ENCODE measurements around the gene CYFIP1.

The CYFIP1 gene

DNA sequence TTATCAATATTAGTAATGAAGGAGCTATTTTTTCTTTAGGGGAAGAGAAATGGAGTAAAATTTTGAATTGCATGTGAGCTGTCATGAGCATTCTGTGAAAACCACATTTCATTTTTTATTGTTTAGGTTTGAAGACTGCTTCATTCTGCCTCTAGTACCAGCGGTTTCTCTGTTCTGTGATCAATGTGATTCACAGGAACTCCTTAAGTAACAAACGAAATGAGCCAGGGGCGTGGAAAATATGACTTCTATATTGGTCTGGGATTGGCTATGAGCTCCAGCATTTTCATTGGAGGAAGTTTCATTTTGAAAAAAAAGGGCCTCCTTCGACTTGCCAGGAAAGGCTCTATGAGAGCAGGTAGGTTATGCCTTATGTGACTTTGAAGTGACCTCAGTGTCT is 128.7 kb downstream of the CYFIP1 start:
- Histone ChIP-seq H3K27ac (no peak overlapping the region), H3K4me1 (ENCODE audit: low read depth, poor library complexity, severe bottlenecking) (no peaks in the 10 kb centered on the region), H3K27me3 (ENCODE audit: insufficient read depth, low read depth) (no peaks in the 10 kb centered on the region), H3K79me2 (ENCODE audit: insufficient read depth, low read depth) (peaks cover 41% of the 10 kb centered on the region; the same call in 1 of the 2 replicates), H3K36me3 (ENCODE audit: insufficient read depth) (peaks cover 7% of the 10 kb centered on the region; the same call in 1 of the 2 replicates), H4K20me1 (ENCODE audit: insufficient read depth) (0 out of 2 replicates have a peak, but pooled peaks cover 3% of the 10 kb centered on the region), H3K9ac (no peak overlapping the region), H2AFZ (ENCODE audit: low read depth) (no peak overlapping the region), H3K4me3 (IDR thresholded peaks at IDR 0.05; ENCODE audit: insufficient read depth, low read depth, low read length) (no peak overlapping the region), H3K4me2 (no peak overlapping the region)
- TF ChIP-seq, protein P1, sequence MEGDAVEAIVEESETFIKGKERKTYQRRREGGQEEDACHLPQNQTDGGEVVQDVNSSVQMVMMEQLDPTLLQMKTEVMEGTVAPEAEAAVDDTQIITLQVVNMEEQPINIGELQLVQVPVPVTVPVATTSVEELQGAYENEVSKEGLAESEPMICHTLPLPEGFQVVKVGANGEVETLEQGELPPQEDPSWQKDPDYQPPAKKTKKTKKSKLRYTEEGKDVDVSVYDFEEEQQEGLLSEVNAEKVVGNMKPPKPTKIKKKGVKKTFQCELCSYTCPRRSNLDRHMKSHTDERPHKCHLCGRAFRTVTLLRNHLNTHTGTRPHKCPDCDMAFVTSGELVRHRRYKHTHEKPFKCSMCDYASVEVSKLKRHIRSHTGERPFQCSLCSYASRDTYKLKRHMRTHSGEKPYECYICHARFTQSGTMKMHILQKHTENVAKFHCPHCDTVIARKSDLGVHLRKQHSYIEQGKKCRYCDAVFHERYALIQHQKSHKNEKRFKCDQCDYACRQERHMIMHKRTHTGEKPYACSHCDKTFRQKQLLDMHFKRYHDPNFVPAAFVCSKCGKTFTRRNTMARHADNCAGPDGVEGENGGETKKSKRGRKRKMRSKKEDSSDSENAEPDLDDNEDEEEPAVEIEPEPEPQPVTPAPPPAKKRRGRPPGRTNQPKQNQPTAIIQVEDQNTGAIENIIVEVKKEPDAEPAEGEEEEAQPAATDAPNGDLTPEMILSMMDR (conservative IDR thresholded peaks at IDR 0.05; ENCODE audit: low read depth, low read length) = no peak

DNA sequence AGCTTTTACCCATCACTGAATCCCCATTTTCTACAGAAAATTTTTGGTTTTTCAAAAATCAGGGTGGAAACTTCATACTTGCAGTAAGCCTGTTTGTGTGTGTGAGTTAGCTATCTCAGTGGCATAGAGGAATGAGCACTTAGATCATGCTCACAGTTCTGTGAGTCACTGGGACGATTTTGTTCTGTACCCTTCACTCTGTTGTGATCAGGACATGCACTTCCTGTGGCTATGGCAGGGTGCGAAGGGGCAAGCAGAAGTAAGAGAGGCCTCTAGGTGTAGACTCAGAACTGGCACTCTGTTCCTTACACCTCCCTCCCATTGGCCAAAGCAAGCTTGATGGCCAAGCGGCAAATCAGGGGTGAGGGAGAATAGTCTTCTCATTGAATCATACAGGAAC is 130.1 kb downstream of the CYFIP1 start:
- Histone ChIP-seq H3K4me3 (IDR thresholded peaks at IDR 0.05; ENCODE audit: insufficient read depth, low read depth, low read length) (no peak overlapping the region), H3K27me3 (ENCODE audit: insufficient read depth, low read depth) (no peaks in the 10 kb centered on the region), H4K20me1 (ENCODE audit: insufficient read depth) (0 out of 2 replicates have a peak, but pooled peaks cover 3% of the 10 kb centered on the region), H3K9ac (no peak overlapping the region), H3K4me1 (ENCODE audit: low read depth, poor library complexity, severe bottlenecking) (peaks cover 4% of the 10 kb centered on the region), H3K27ac (no peak overlapping the region), H3K4me2 (no peak overlapping the region), H2AFZ (ENCODE audit: low read depth) (no peak overlapping the region), H3K36me3 (ENCODE audit: insufficient read depth) (peaks cover 10% of the 10 kb centered on the region; the same call in 1 of the 2 replicates), H3K79me2 (ENCODE audit: insufficient read depth, low read depth) (peaks cover 47% of the 10 kb centered on the region; the same call in 1 of the 2 replicates)
- TF ChIP-seq, protein P1 (conservative IDR thresholded peaks at IDR 0.05; ENCODE audit: low read depth, low read length) = no peak

DNA sequence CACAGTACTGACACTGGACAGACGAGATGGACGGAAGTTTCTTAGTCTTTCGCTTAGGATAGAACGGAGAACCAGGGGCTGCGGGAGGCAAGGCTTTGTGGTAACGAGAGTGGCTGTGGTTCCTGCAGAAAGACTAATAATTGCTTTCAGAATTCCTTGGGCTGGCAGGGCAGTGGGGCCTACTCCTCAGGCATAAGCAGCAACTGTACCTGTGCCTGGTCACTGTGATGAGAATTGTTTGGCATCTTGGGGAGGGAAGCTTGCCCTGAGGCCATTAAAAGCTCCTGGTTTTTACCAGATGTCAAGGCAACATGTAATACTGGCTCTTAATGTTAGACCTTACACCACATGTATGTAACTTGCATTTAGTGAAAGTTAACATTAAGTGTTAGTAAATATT is 134.1 kb downstream of the CYFIP1 start:
- Histone ChIP-seq H4K20me1 (ENCODE audit: insufficient read depth) (0 out of 2 replicates have a peak, but pooled peaks cover 5% of the 10 kb centered on the region), H2AFZ (ENCODE audit: low read depth) (no peak overlapping the region), H3K36me3 (ENCODE audit: insufficient read depth) (peaks cover 3% of the 10 kb centered on the region; the same call in 1 of the 2 replicates), H3K4me3 (IDR thresholded peaks at IDR 0.05; ENCODE audit: insufficient read depth, low read depth, low read length) (no peak overlapping the region), H3K4me2 (no peak overlapping the region), H3K79me2 (ENCODE audit: insufficient read depth, low read depth) (peaks cover 75% of the 10 kb centered on the region), H3K27ac (no peak overlapping the region), H3K4me1 (ENCODE audit: low read depth, poor library complexity, severe bottlenecking) (peaks cover 10% of the 10 kb centered on the region), H3K9ac (no peak overlapping the region), H3K27me3 (ENCODE audit: insufficient read depth, low read depth) (no peaks in the 10 kb centered on the region)
- TF ChIP-seq, protein P1 (conservative IDR thresholded peaks at IDR 0.05; ENCODE audit: low read depth, low read length) = no peak

DNA sequence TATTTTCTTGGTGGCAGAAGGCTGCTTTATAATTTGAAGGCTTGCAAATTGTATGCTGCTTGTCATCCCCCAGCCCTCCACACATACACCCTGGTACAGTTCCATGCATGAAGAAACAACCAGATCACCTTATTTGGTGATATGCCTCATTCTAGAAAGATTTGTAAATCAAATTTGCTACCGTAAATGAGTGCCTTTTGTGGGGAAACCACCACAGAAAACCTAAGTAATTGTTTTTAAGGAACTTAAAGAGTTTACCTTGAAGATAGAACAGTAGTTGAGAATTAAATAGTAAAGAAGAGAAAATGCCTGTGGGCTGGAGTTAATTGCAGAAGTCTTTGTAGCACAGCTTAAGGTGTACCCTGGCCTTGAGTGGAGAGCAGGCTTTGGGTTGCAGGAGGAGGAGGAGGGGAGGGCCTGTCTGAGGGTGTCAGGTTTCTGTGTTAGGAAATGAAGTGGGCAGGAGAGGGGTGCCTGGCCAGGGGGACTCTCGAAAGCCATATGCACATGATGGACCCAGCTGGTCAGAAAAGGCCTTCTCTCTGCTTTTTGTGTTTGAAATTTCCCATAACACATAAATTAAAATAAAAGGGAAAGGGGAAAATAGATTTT is 134.8 kb downstream of the CYFIP1 start:
- Histone ChIP-seq H3K79me2 (ENCODE audit: insufficient read depth, low read depth) (peaks cover 80% of the 10 kb centered on the region), H3K9ac (no peak overlapping the region), H3K4me3 (IDR thresholded peaks at IDR 0.05; ENCODE audit: insufficient read depth, low read depth, low read length) (no peak overlapping the region), H2AFZ (ENCODE audit: low read depth) (no peak overlapping the region), H4K20me1 (ENCODE audit: insufficient read depth) (peaks cover 8% of the 10 kb centered on the region; the same call in 1 of the 2 replicates), H3K27ac (no peak overlapping the region), H3K27me3 (ENCODE audit: insufficient read depth, low read depth) (no peaks in the 10 kb centered on the region), H3K4me2 (no peak overlapping the region), H3K4me1 (ENCODE audit: low read depth, poor library complexity, severe bottlenecking) (peaks cover 17% of the 10 kb centered on the region), H3K36me3 (ENCODE audit: insufficient read depth) (peaks cover 3% of the 10 kb centered on the region; the same call in 1 of the 2 replicates)
- TF ChIP-seq, protein P1 (conservative IDR thresholded peaks at IDR 0.05; ENCODE audit: low read depth, low read length) = no peak

Measured in KMS-11 (cell line).